ENCODE measurements around the gene MRPS16.

- TF ChIP-seq, protein P1, sequence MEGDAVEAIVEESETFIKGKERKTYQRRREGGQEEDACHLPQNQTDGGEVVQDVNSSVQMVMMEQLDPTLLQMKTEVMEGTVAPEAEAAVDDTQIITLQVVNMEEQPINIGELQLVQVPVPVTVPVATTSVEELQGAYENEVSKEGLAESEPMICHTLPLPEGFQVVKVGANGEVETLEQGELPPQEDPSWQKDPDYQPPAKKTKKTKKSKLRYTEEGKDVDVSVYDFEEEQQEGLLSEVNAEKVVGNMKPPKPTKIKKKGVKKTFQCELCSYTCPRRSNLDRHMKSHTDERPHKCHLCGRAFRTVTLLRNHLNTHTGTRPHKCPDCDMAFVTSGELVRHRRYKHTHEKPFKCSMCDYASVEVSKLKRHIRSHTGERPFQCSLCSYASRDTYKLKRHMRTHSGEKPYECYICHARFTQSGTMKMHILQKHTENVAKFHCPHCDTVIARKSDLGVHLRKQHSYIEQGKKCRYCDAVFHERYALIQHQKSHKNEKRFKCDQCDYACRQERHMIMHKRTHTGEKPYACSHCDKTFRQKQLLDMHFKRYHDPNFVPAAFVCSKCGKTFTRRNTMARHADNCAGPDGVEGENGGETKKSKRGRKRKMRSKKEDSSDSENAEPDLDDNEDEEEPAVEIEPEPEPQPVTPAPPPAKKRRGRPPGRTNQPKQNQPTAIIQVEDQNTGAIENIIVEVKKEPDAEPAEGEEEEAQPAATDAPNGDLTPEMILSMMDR (conservative IDR thresholded peaks at IDR 0.05; ENCODE audit: low read depth, low read length), result no peak
- TF ChIP-seq EZH2 (IDR thresholded peaks at IDR 0.05; ENCODE audit: low read length, unreplicated experiment) (no peak), EZH2phosphoT487 (IDR thresholded peaks at IDR 0.05; ENCODE audit: borderline replicate concordance, low read length) (no peak)
Observed at GRCh38 chr10:73217628-73218027, 34.8 kb downstream of the MRPS16 start.
